PFSK-1 (cell line): ENCODE data around the gene NR2E3.

Experiments used
- POLR2AphosphoS5 ChIP-seq: IDR thresholded peaks from 2 replicates; pipeline ENCODE4 v1.6.1; 2012; ENCODE audit warnings: low read depth, mild to moderate bottlenecking, control low read depth, low read length, moderate library complexity
- REST ChIP-seq, 2 experiments: IDR thresholded peaks; 2 replicates each; pipeline versions ENCODE4 v1.6.1 to v1.8.0; 2011 to 2012; ENCODE audit warnings: low read depth in 2 of 2, low read length in 2 of 2, control low read depth in 1 of 2, inconsistent platforms in 1 of 2, mild to moderate bottlenecking in 1 of 2, moderate library complexity in 1 of 2; ENCODE audit not compliant: insufficient read depth in 1 of 2
- SIN3A ChIP-seq: IDR thresholded peaks from 2 replicates; pipeline ENCODE4 v1.6.1; 2012; ENCODE audit warnings: mild to moderate bottlenecking, low read length, moderate library complexity, borderline replicate concordance; ENCODE audit not compliant: insufficient read depth
- TAF1 ChIP-seq: IDR thresholded peaks from 2 replicates; pipeline ENCODE4 v1.6.1; 2012; ENCODE audit warnings: low read length, control low read depth, borderline replicate concordance; ENCODE audit not compliant: insufficient read depth

DNA sequence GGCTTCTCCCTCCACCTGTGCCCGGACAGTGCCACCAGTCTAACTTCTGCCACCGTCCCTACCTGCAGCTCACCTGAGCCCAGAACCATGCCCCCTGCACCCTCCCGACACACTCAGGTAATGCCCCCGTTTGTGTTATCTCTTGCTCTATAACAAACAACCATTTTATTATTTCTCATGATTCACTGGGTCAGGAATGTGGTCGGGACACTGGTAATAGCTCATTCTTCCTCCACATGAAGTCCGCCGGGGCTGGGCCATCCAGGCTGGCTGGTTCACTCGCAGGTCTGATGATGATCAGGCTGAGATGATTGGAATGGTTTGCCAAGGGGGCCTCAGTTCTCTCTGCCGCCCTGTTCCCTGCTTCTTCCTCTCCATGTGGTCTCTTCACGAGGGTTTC, 20.3 kb upstream of the NR2E3 start:
- TF ChIP-seq POLR2AphosphoS5 (no peak), REST (IDR thresholded peaks at IDR 0.05; ENCODE audit: insufficient read depth in 1 of 2, low read depth in 2 of 2, low read length in 2 of 2) (no peak), TAF1 (no peak), SIN3A (no peak)
